ENCODE data around the gene PLN. TPM values are rescaled to one million over a fixed set of nuclear protein-coding genes. Genes with fewer than 3 reads are reported as not detected.

Gene PLN
- total RNA-seq, 1 experiment from 2014 or later = not detected

GRCh38 chr6:118558464-118559217 lies 10.5 kb downstream of the PLN start:
- no peaks in the 10 kb centered on the region for H3K79me2 ChIP-seq (ENCODE audit: low read length)
- no peaks in the 10 kb centered on the region for H3K9me2 ChIP-seq (replicated peaks; ENCODE audit: low read length)
- H3F3A ChIP-seq (ENCODE audit: low read length, unreplicated experiment) = no peaks in the 10 kb centered on the region
- H4K20me1 ChIP-seq (ENCODE audit: low read length) = no peaks in the 10 kb centered on the region
- ChIA-PET CTCF (interaction anchor here (0.6 kb wide), 1 partner anchor 340 kb away, joined by 3 read pairs; no protein-coding TSS in a partner anchor), POLR2A (ENCODE audit: unreplicated experiment) (no interaction called here)
- no peaks in the 10 kb centered on the region for H3K27me3 ChIP-seq (ENCODE audit: low read length)
- ATAC-seq = no peak
- no peak overlapping the region for H3K9ac ChIP-seq (ENCODE audit: low read length)
- BruUV-seq (replicated peaks) = no TSS peak
- no peak overlapping the region for H3K27ac ChIP-seq (ENCODE audit: low read length)
- TF ChIP-seq EZH2phosphoT487 (IDR thresholded peaks at IDR 0.05; ENCODE audit: borderline replicate concordance, low read length) (no peak), CTCF (conservative IDR thresholded peaks at IDR 0.05; ENCODE audit: low read depth, low read length) (no peak)
- H2AFZ ChIP-seq (ENCODE audit: low read length) = no peak overlapping the region
- H3K4me1 ChIP-seq (ENCODE audit: insufficient read depth, low read length) = no peaks in the 10 kb centered on the region
- no peak overlapping the region for H3K4me3 ChIP-seq (ENCODE audit: low read length)
- intact Hi-C loops (cut with micrococcal nuclease) = no loop called here
- no peaks in the 10 kb centered on the region for H3K9me3 ChIP-seq (ENCODE audit: low read length)
- no peak overlapping the region for H3K4me2 ChIP-seq (ENCODE audit: low read length)
- H3K36me3 ChIP-seq (ENCODE audit: low read depth, low read length) = no peaks in the 10 kb centered on the region
- DNase-seq = no peak

- Histone ChIP-seq H3K27ac (ENCODE audit: low read length) (no peak overlapping the region), H3K9ac (ENCODE audit: low read length) (no peak overlapping the region), H3K9me3 (ENCODE audit: low read length) (no peaks in the 10 kb centered on the region), H3F3A (ENCODE audit: low read length, unreplicated experiment) (no peaks in the 10 kb centered on the region), H3K9me2 (replicated peaks; ENCODE audit: low read length) (no peaks in the 10 kb centered on the region), H4K20me1 (ENCODE audit: low read length) (no peaks in the 10 kb centered on the region), H3K4me2 (ENCODE audit: low read length) (no peak overlapping the region), H3K36me3 (ENCODE audit: low read depth, low read length) (no peaks in the 10 kb centered on the region), H2AFZ (ENCODE audit: low read length) (no peak overlapping the region), H3K27me3 (ENCODE audit: low read length) (no peaks in the 10 kb centered on the region), H3K79me2 (ENCODE audit: low read length) (no peaks in the 10 kb centered on the region), H3K4me3 (ENCODE audit: low read length) (no peak overlapping the region), H3K4me1 (ENCODE audit: insufficient read depth, low read length) (no peaks in the 10 kb centered on the region)
- CTCF ChIA-PET = no interaction called here
- intact Hi-C loops (cut with micrococcal nuclease) = loop anchor here (10.0 kb wide), 2 partner anchors 335 to 555 kb away; partner anchors contain the start of gene ASF1A
- TF ChIP-seq CTCF (conservative IDR thresholded peaks at IDR 0.05; ENCODE audit: low read depth, low read length) (no peak), EZH2 (IDR thresholded peaks at IDR 0.05; ENCODE audit: low read length, unreplicated experiment) (no peak), EZH2phosphoT487 (IDR thresholded peaks at IDR 0.05; ENCODE audit: borderline replicate concordance, low read length) (no peak)
- DNase-seq = no peak
- BruUV-seq (replicated peaks) = no TSS peak
- ATAC-seq = no peak
- POLR2A ChIA-PET (ENCODE audit: unreplicated experiment) = no interaction called here
Observed at GRCh38 chr6:118559659-118560058, 11.6 kb downstream of the PLN start.

GRCh38 chr6:118562248-118562647 lies 14.2 kb downstream of the PLN start:
- no peaks in the 10 kb centered on the region for H3K27me3 ChIP-seq (ENCODE audit: low read length)
- H3K9me3 ChIP-seq (ENCODE audit: low read length) = no peaks in the 10 kb centered on the region
- no peaks in the 10 kb centered on the region for H3K4me1 ChIP-seq (ENCODE audit: insufficient read depth, low read length)
- no peaks in the 10 kb centered on the region for H3F3A ChIP-seq (ENCODE audit: low read length, unreplicated experiment)
- POLR2A ChIA-PET (ENCODE audit: unreplicated experiment) = no interaction called here
- no peaks in the 10 kb centered on the region for H3K9me2 ChIP-seq (replicated peaks; ENCODE audit: low read length)
- CTCF ChIA-PET = no interaction called here
- no peak overlapping the region for H3K9ac ChIP-seq (ENCODE audit: low read length)
- H3K27ac ChIP-seq (ENCODE audit: low read length) = no peak overlapping the region
- no peak overlapping the region for H3K4me3 ChIP-seq (ENCODE audit: low read length)
- ATAC-seq (no peak), DNase-seq (no peak)
- TF ChIP-seq EZH2 (IDR thresholded peaks at IDR 0.05; ENCODE audit: low read length, unreplicated experiment) (no peak), CTCF (conservative IDR thresholded peaks at IDR 0.05; ENCODE audit: low read depth, low read length) (no peak), EZH2phosphoT487 (IDR thresholded peaks at IDR 0.05; ENCODE audit: borderline replicate concordance, low read length) (no peak)
- BruUV-seq (replicated peaks) = no TSS peak
- H4K20me1 ChIP-seq (ENCODE audit: low read length) = no peaks in the 10 kb centered on the region
- H3K79me2 ChIP-seq (ENCODE audit: low read length) = no peaks in the 10 kb centered on the region
- intact Hi-C loops (cut with micrococcal nuclease) = loop anchor here (10.0 kb wide), 2 partner anchors 333 to 553 kb away; partner anchors contain the start of gene ASF1A
- H2AFZ ChIP-seq (ENCODE audit: low read length) = no peak overlapping the region
- no peak overlapping the region for H3K4me2 ChIP-seq (ENCODE audit: low read length)
- H3K36me3 ChIP-seq (ENCODE audit: low read depth, low read length) = no peaks in the 10 kb centered on the region
